Adrenal gland (tissue), 5 donors: ENCODE data around the gene STAU1.

ENCODE experiments used
- CTCF ChIP-seq, 6 experiments: fragments of 450-650 bp in 4 of 6; fragments of 200-600 bp in 2 of 6; sonication (generic) in 1 of 6; IDR thresholded peaks; 1 replicate in 5 of 6; 2 replicates in 1 of 6; pipeline versions ENCODE4 v1.5.1 to v1.8.0; 2016 to 2021; ENCODE audit warnings: antibody characterized with exemption in 6 of 6, mild to moderate bottlenecking in 2 of 6, moderate library complexity in 1 of 6
- POLR2A ChIP-seq, 2 donors: fragments of 450-650 bp; IDR thresholded peaks; one replicate each; pipeline ENCODE4 v1.6.1; 2017; ENCODE audit warnings: antibody characterized with exemption in 2 of 2, mild to moderate bottlenecking in 2 of 2, moderate library complexity in 1 of 2
- donor health status: DM: no; HTN: no; CAD: no.

GRCh38 chr20:49091104-49091503, 97.0 kb downstream of the STAU1 start:
- TF ChIP-seq CTCF (IDR thresholded peaks at IDR 0.05) (no peak), POLR2A (IDR thresholded peaks at IDR 0.05) (no peak)
